OCI-LY3 (cell line): ENCODE results near the gene PEX12.

Source experiments
- EZH2phosphoT487 ChIP-seq: fragments of 200-600 bp; shearing (Covaris generic); IDR thresholded peaks from 2 replicates; pipeline ENCODE4 v1.6.1; 2018; ENCODE audit warnings: antibody characterized with exemption, mixed run types, low read depth
- TF ChIP-seq, protein P1 (sequence below): fragments of 200-600, 300-600 bp; sonication (generic); IDR thresholded peaks from 2 replicates; pipeline ENCODE4 v1.5.1; 2014; ENCODE audit warnings: antibody characterized with exemption, low read length, low read depth

DNA sequence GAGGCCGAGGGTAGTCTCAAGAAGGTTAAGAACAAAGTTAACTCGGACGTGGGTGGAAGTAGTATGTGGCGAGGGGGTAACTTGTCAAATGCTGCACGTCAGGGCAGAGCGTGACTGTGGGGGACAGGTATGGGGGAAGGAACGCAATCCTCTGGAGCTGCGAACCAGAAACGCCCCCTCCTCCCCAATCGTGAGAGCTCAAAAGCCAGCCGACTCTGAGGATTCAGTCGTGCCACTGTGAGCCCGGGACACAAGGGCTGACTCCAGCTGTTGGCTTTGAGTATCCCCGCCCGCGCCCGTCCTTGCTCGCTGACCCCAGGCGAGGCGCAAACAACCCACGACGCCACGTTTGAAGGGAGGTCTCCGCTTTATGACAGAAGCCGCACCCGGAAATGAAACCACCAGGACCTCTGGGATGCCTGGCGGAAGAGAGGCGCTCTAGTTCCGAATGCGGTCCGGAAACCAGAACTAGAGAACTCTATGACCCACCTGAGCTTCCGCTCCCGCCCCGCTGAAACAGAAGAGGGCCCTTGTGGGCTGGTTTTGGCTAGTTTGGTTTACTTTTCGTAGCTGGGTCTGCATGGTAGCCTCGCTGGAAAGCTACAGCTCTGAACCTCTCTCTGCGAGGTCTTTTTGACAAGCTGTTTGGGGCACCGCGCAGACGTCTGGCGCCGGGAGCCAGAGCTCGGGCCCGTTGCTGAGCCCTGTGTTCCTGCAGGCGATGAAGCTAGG is at the start of gene PEX12:
- TF ChIP-seq, protein P1, sequence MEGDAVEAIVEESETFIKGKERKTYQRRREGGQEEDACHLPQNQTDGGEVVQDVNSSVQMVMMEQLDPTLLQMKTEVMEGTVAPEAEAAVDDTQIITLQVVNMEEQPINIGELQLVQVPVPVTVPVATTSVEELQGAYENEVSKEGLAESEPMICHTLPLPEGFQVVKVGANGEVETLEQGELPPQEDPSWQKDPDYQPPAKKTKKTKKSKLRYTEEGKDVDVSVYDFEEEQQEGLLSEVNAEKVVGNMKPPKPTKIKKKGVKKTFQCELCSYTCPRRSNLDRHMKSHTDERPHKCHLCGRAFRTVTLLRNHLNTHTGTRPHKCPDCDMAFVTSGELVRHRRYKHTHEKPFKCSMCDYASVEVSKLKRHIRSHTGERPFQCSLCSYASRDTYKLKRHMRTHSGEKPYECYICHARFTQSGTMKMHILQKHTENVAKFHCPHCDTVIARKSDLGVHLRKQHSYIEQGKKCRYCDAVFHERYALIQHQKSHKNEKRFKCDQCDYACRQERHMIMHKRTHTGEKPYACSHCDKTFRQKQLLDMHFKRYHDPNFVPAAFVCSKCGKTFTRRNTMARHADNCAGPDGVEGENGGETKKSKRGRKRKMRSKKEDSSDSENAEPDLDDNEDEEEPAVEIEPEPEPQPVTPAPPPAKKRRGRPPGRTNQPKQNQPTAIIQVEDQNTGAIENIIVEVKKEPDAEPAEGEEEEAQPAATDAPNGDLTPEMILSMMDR = no peak
- no peak for TF ChIP-seq EZH2phosphoT487
